Activated CD4-positive, alpha-beta T cell treated with anti-CD3 and anti-CD28 coated beads, Interleukin-2, amount 50 U/mL, for 24 hours (primary cell): ENCODE data around the gene RASGRP1.
A peak's percentile ranks its signal among the peaks of the same experiment; 100 is the strongest.

Source experiments
- DNase-seq, 2 donors: peaks; one replicate each; pipeline ENCODE4 v3.0.0-alpha.2; 2020; ENCODE audit warnings: low read depth in 1 of 2, low spot score in 1 of 2

RASGRP1 gene

GRCh38 chr15:38461066-38461833 is 103.4 kb downstream of the RASGRP1 start:
- DNase-seq: no peak

GRCh38 chr15:38460543-38460942 is 104.1 kb downstream of the RASGRP1 start:
- no peak for DNase-seq

GRCh38 chr15:38459480-38459879 is 105.1 kb downstream of the RASGRP1 start:
- DNase-seq: no peak

GRCh38 chr15:38458646-38459045 is 106.0 kb downstream of the RASGRP1 start:
- no peak for DNase-seq

- DNase-seq: no peak
These were observed 109.5 kb downstream of the RASGRP1 start for GRCh38 chr15:38455092-38455491.

- no peak for DNase-seq
These were observed 109.9 kb downstream of the RASGRP1 start for GRCh38 chr15:38454696-38455090.

- peak; percentile 85 to 95 for DNase-seq
These were observed 110.5 kb downstream of the RASGRP1 start, which contains the start of gene FAM98B for GRCh38 chr15:38453971-38454695. Gene FAM98B (plus strand): TSS chr15:38454127. CDS start chr15:38454162, 35 bp downstream.

- no peak for DNase-seq
These were observed 123.5 kb downstream of the RASGRP1 start for GRCh38 chr15:38441130-38441519.

- peak in 1 of 2 donors; percentile 48 for DNase-seq
These were observed 124.1 kb downstream of the RASGRP1 start for GRCh38 chr15:38440353-38441129.
